Measurements from ENCODE around the gene NAALADL2.

The NAALADL2 gene

GRCh38 chr3:175404027-175404426, 544.9 kb downstream of the NAALADL2 start:
- no peaks in the 10 kb centered on the region for H3K9me2 ChIP-seq (ENCODE audit: low read depth, low read length)
- no peaks in the 10 kb centered on the region for H4K20me1 ChIP-seq (ENCODE audit: insufficient read depth, low read length)
- no peak overlapping the region for H3K4me3 ChIP-seq (ENCODE audit: low read depth, low read length, poor library complexity, severe bottlenecking)
- no peak overlapping the region for H3K4me2 ChIP-seq (ENCODE audit: low read length)
- no peak overlapping the region for H2AFZ ChIP-seq (ENCODE audit: low read length)
- no peaks in the 10 kb centered on the region for H3F3A ChIP-seq (ENCODE audit: insufficient read depth, low read length)
- H3K9me3 ChIP-seq (ENCODE audit: low read length), result no peaks in the 10 kb centered on the region
- no peak overlapping the region for H3K27ac ChIP-seq (ENCODE audit: low read depth, low read length, poor library complexity, severe bottlenecking)
- H3K79me2 ChIP-seq (ENCODE audit: insufficient read depth, low read length), result no peaks in the 10 kb centered on the region
- H3K4me1 ChIP-seq (ENCODE audit: insufficient read depth, low read length, severe bottlenecking), result no peaks in the 10 kb centered on the region
- TF ChIP-seq CTCF (IDR thresholded peaks at IDR 0.05; ENCODE audit: low read length) (no peak), EZH2 (IDR thresholded peaks at IDR 0.05; ENCODE audit: borderline replicate concordance, low read length) (no peak)
- H3K9ac ChIP-seq (ENCODE audit: low read length), result no peak overlapping the region
- H3K27me3 ChIP-seq (ENCODE audit: insufficient read depth, low read length), result no peaks in the 10 kb centered on the region
- no peaks in the 10 kb centered on the region for H3K36me3 ChIP-seq (ENCODE audit: insufficient read depth, low read length)

GRCh38 chr3:175404621-175405020, 545.5 kb downstream of the NAALADL2 start:
- Histone ChIP-seq H3K9me2 (ENCODE audit: low read depth, low read length) (no peaks in the 10 kb centered on the region), H4K20me1 (ENCODE audit: insufficient read depth, low read length) (no peaks in the 10 kb centered on the region), H3K36me3 (ENCODE audit: insufficient read depth, low read length) (no peaks in the 10 kb centered on the region), H3K27ac (ENCODE audit: low read depth, low read length, poor library complexity, severe bottlenecking) (no peak overlapping the region), H3K9ac (ENCODE audit: low read length) (no peak overlapping the region), H2AFZ (ENCODE audit: low read length) (no peak overlapping the region), H3K79me2 (ENCODE audit: insufficient read depth, low read length) (no peaks in the 10 kb centered on the region), H3F3A (ENCODE audit: insufficient read depth, low read length) (no peaks in the 10 kb centered on the region), H3K4me1 (ENCODE audit: insufficient read depth, low read length, severe bottlenecking) (no peaks in the 10 kb centered on the region), H3K4me2 (ENCODE audit: low read length) (no peak overlapping the region), H3K27me3 (ENCODE audit: insufficient read depth, low read length) (no peaks in the 10 kb centered on the region), H3K9me3 (ENCODE audit: low read length) (no peaks in the 10 kb centered on the region), H3K4me3 (ENCODE audit: low read depth, low read length, poor library complexity, severe bottlenecking) (no peak overlapping the region)
- no peak for TF ChIP-seq CTCF (IDR thresholded peaks at IDR 0.05; ENCODE audit: low read length)
- no peak for TF ChIP-seq EZH2 (IDR thresholded peaks at IDR 0.05; ENCODE audit: borderline replicate concordance, low read length)

- H3K9me3 ChIP-seq (ENCODE audit: low read length), result no peaks in the 10 kb centered on the region
- no peaks in the 10 kb centered on the region for H3K9me2 ChIP-seq (ENCODE audit: low read depth, low read length)
- H3K79me2 ChIP-seq (ENCODE audit: insufficient read depth, low read length), result no peaks in the 10 kb centered on the region
- no peak overlapping the region for H3K9ac ChIP-seq (ENCODE audit: low read length)
- TF ChIP-seq CTCF (IDR thresholded peaks at IDR 0.05; ENCODE audit: low read length) (no peak), EZH2 (IDR thresholded peaks at IDR 0.05; ENCODE audit: borderline replicate concordance, low read length) (no peak)
- H4K20me1 ChIP-seq (ENCODE audit: insufficient read depth, low read length), result no peaks in the 10 kb centered on the region
- no peak overlapping the region for H2AFZ ChIP-seq (ENCODE audit: low read length)
- no peaks in the 10 kb centered on the region for H3K4me1 ChIP-seq (ENCODE audit: insufficient read depth, low read length, severe bottlenecking)
- no peaks in the 10 kb centered on the region for H3K36me3 ChIP-seq (ENCODE audit: insufficient read depth, low read length)
- H3F3A ChIP-seq (ENCODE audit: insufficient read depth, low read length), result no peaks in the 10 kb centered on the region
- H3K4me2 ChIP-seq (ENCODE audit: low read length), result no peak overlapping the region
- no peak overlapping the region for H3K27ac ChIP-seq (ENCODE audit: low read depth, low read length, poor library complexity, severe bottlenecking)
- H3K4me3 ChIP-seq (ENCODE audit: low read depth, low read length, poor library complexity, severe bottlenecking), result no peak overlapping the region
- H3K27me3 ChIP-seq (ENCODE audit: insufficient read depth, low read length), result no peaks in the 10 kb centered on the region
Measured at GRCh38 chr3:175410251-175410650, 551.1 kb downstream of the NAALADL2 start.

Data from OCI-LY1 (cell line).